Activated CD4-positive, alpha-beta memory T cell treated with anti-CD3 and anti-CD28 coated beads, Interleukin-2, amount 10 ng/mL, durations not matched to agents 7 days and 5 days (primary cell): ENCODE data around the gene C2CD4C. TPM values are rescaled to one million over a fixed set of nuclear protein-coding genes. Genes with fewer than 3 reads are reported as not detected.

Source experiments
- CTCF ChIA-PET: fragments of 350-600 bp; sonication (Branson Sonifier 250); formaldehyde crosslinking; loops from one replicate; lab custom pipeline; 2021; ENCODE audit warnings: antibody characterized with exemption, inconsistent platforms; lab: Charles Lee
- POLR2A ChIA-PET: fragments of 350-600 bp; sonication (Branson Sonifier 250); formaldehyde crosslinking; loops from one replicate; lab custom pipeline; 2021; ENCODE audit warnings: antibody characterized with exemption; lab: Charles Lee
- DNase-seq: peaks from one replicate; pipeline ENCODE4 v3.0.0-alpha.2; 2020
- H3K27ac Mint-ChIP-seq: one replicate; pipeline ENCODE4 v1.8.0; 2021; ENCODE audit warnings: mild to moderate bottlenecking, mixed read lengths
- H3K27me3 Mint-ChIP-seq: one replicate; pipeline ENCODE4 v1.8.0; 2021; ENCODE audit warnings: mixed read lengths
- H3K36me3 Mint-ChIP-seq: one replicate; pipeline ENCODE4 v1.8.0; 2021; ENCODE audit warnings: low read depth, mixed read lengths
- H3K4me1 Mint-ChIP-seq: one replicate; pipeline ENCODE4 v1.8.0; 2021; ENCODE audit warnings: mixed read lengths
- H3K4me3 Mint-ChIP-seq: one replicate; pipeline ENCODE4 v1.8.0; 2021; ENCODE audit warnings: mild to moderate bottlenecking, mixed read lengths
- H3K9me3 Mint-ChIP-seq: one replicate; pipeline ENCODE4 v1.8.0; 2021; ENCODE audit warnings: mixed read lengths
- total RNA-seq, 2 experiments: library from RNA; stranded (reverse); gene quantifications; one replicate each; pipeline ENCODE4 v1.2.3, GENCODE V29; 2021

C2CD4C gene
- total RNA-seq, 2 experiments from 2014 or later, result 0.08 TPM; not detected in 1

GRCh38 chr19:374183-374885, 34.6 kb downstream of the C2CD4C start:
- POLR2A ChIA-PET, result no interaction called here
- H3K4me1 Mint-ChIP-seq, result peaks cover 2% of the 10 kb centered on the region
- H3K36me3 Mint-ChIP-seq, result no peaks in the 10 kb centered on the region
- no peak for DNase-seq
- CTCF ChIA-PET, result no interaction called here
- H3K27me3 Mint-ChIP-seq, result no peaks in the 10 kb centered on the region
- H3K27ac Mint-ChIP-seq, result no peak overlapping the region
- no peak overlapping the region for H3K4me3 Mint-ChIP-seq
- no peaks in the 10 kb centered on the region for H3K9me3 Mint-ChIP-seq

- peaks cover 2% of the 10 kb centered on the region for H3K4me1 Mint-ChIP-seq
- DNase-seq, result no peak
- H3K4me3 Mint-ChIP-seq, result no peak overlapping the region
- no peak overlapping the region for H3K27ac Mint-ChIP-seq
- H3K36me3 Mint-ChIP-seq, result no peaks in the 10 kb centered on the region
- H3K9me3 Mint-ChIP-seq, result no peaks in the 10 kb centered on the region
- ChIA-PET POLR2A (no interaction called here), CTCF (no interaction called here)
- no peaks in the 10 kb centered on the region for H3K27me3 Mint-ChIP-seq
Measured at GRCh38 chr19:373391-374182, 35.4 kb downstream of the C2CD4C start.

GRCh38 chr19:372306-372890, 36.5 kb downstream of the C2CD4C start:
- H3K27me3 Mint-ChIP-seq, result no peaks in the 10 kb centered on the region
- POLR2A ChIA-PET, result no interaction called here
- H3K4me1 Mint-ChIP-seq, result no peaks in the 10 kb centered on the region
- no peak overlapping the region for H3K27ac Mint-ChIP-seq
- H3K36me3 Mint-ChIP-seq, result no peaks in the 10 kb centered on the region
- DNase-seq, result no peak
- CTCF ChIA-PET, result no interaction called here
- H3K4me3 Mint-ChIP-seq, result no peak overlapping the region
- H3K9me3 Mint-ChIP-seq, result no peaks in the 10 kb centered on the region

- no peak for DNase-seq
- H3K4me1 Mint-ChIP-seq, result no peaks in the 10 kb centered on the region
- CTCF ChIA-PET, result no interaction called here
Measured at GRCh38 chr19:371501-372168, 37.3 kb downstream of the C2CD4C start.

GRCh38 chr19:370641-371330, 38.2 kb downstream of the C2CD4C start:
- no peaks in the 10 kb centered on the region for H3K4me1 Mint-ChIP-seq
- no peak for DNase-seq
- H3K27me3 Mint-ChIP-seq, result no peaks in the 10 kb centered on the region
- ChIA-PET POLR2A (interaction anchor here (1.0 kb wide), 1 partner anchor 39 kb away, joined by 3 read pairs; no protein-coding TSS in a partner anchor), CTCF (no interaction called here)
- no peak overlapping the region for H3K27ac Mint-ChIP-seq
- H3K4me3 Mint-ChIP-seq, result no peak overlapping the region
- H3K9me3 Mint-ChIP-seq, result no peaks in the 10 kb centered on the region
- no peaks in the 10 kb centered on the region for H3K36me3 Mint-ChIP-seq

More at GRCh38 chr19:371501-372168, 37.3 kb downstream of the C2CD4C start:
- POLR2A ChIA-PET, result interaction anchor here (1.0 kb wide), 1 partner anchor 38 kb away, joined by 3 read pairs; no protein-coding TSS in a partner anchor
- no peak overlapping the region for H3K4me3 Mint-ChIP-seq
- H3K9me3 Mint-ChIP-seq, result no peaks in the 10 kb centered on the region
- H3K36me3 Mint-ChIP-seq, result no peaks in the 10 kb centered on the region
- no peaks in the 10 kb centered on the region for H3K27me3 Mint-ChIP-seq
- no peak overlapping the region for H3K27ac Mint-ChIP-seq

GRCh38 chr19:369876-370275, 39.1 kb downstream of the C2CD4C start:
- ChIA-PET POLR2A (no interaction called here), CTCF (no interaction called here)
- Mint-ChIP-seq H3K4me3 (no peak overlapping the region), H3K4me1 (no peaks in the 10 kb centered on the region), H3K9me3 (no peaks in the 10 kb centered on the region), H3K27me3 (no peaks in the 10 kb centered on the region), H3K36me3 (no peaks in the 10 kb centered on the region), H3K27ac (no peak overlapping the region)
- no peak for DNase-seq

- no peak for DNase-seq
- Mint-ChIP-seq H3K27me3 (no peaks in the 10 kb centered on the region), H3K9me3 (no peaks in the 10 kb centered on the region), H3K36me3 (no peaks in the 10 kb centered on the region), H3K4me1 (no peaks in the 10 kb centered on the region), H3K4me3 (no peak overlapping the region), H3K27ac (no peak overlapping the region)
- ChIA-PET POLR2A (no interaction called here), CTCF (no interaction called here)
Measured at GRCh38 chr19:369256-369655, 39.7 kb downstream of the C2CD4C start.

- H3K9me3 Mint-ChIP-seq, result no peaks in the 10 kb centered on the region
- H3K27ac Mint-ChIP-seq, result no peak overlapping the region
- DNase-seq, result no peak
- CTCF ChIA-PET, result no interaction called here
- no peaks in the 10 kb centered on the region for H3K27me3 Mint-ChIP-seq
- no peak overlapping the region for H3K4me3 Mint-ChIP-seq
- no peaks in the 10 kb centered on the region for H3K4me1 Mint-ChIP-seq
- no peaks in the 10 kb centered on the region for H3K36me3 Mint-ChIP-seq
- POLR2A ChIA-PET, result no interaction called here
Measured at GRCh38 chr19:368630-369024, 40.3 kb downstream of the C2CD4C start.

GRCh38 chr19:367963-368629, 40.9 kb downstream of the C2CD4C start:
- ChIA-PET POLR2A (no interaction called here), CTCF (no interaction called here)
- DNase-seq, result no peak
- H3K4me3 Mint-ChIP-seq, result no peak overlapping the region
- H3K4me1 Mint-ChIP-seq, result no peaks in the 10 kb centered on the region
- H3K27ac Mint-ChIP-seq, result no peak overlapping the region
- no peaks in the 10 kb centered on the region for H3K9me3 Mint-ChIP-seq
- no peaks in the 10 kb centered on the region for H3K36me3 Mint-ChIP-seq
- no peaks in the 10 kb centered on the region for H3K27me3 Mint-ChIP-seq

GRCh38 chr19:367561-367960, 41.4 kb downstream of the C2CD4C start:
- Mint-ChIP-seq H3K9me3 (no peaks in the 10 kb centered on the region), H3K4me3 (no peak overlapping the region), H3K27me3 (no peaks in the 10 kb centered on the region), H3K27ac (no peak overlapping the region), H3K4me1 (no peaks in the 10 kb centered on the region), H3K36me3 (no peaks in the 10 kb centered on the region)
- DNase-seq, result no peak
- CTCF ChIA-PET, result no interaction called here
- POLR2A ChIA-PET, result no interaction called here

GRCh38 chr19:366951-367350, 42.0 kb downstream of the C2CD4C start:
- DNase-seq, result no peak
- ChIA-PET POLR2A (no interaction called here), CTCF (no interaction called here)
- Mint-ChIP-seq H3K4me3 (no peak overlapping the region), H3K9me3 (no peaks in the 10 kb centered on the region), H3K36me3 (no peaks in the 10 kb centered on the region), H3K27ac (no peak overlapping the region), H3K27me3 (no peaks in the 10 kb centered on the region), H3K4me1 (no peaks in the 10 kb centered on the region)

GRCh38 chr19:366205-366783, 42.7 kb downstream of the C2CD4C start:
- Mint-ChIP-seq H3K4me1 (no peaks in the 10 kb centered on the region), H3K27ac (no peak overlapping the region), H3K27me3 (no peaks in the 10 kb centered on the region), H3K36me3 (no peaks in the 10 kb centered on the region), H3K4me3 (no peak overlapping the region), H3K9me3 (no peaks in the 10 kb centered on the region)
- POLR2A ChIA-PET, result no interaction called here
- DNase-seq, result no peak
- CTCF ChIA-PET, result no interaction called here
